B cell (primary cell): Measurements from ENCODE around the gene CENPM. TPM values are rescaled to one million over a fixed set of nuclear protein-coding genes. Genes with fewer than 3 reads are reported as not detected.
A peak's percentile ranks its signal among the peaks of the same experiment; 100 is the strongest.

Experiments used
- ATAC-seq: fragments of 200-7000 bp; cut with Tn5 transposase; one replicate; pipeline ENCODE4 v1.10.0; 2021; ENCODE audit warnings: low read depth, mild to moderate bottlenecking, moderate number of reproducible peaks, moderate library complexity
- CTCF ChIA-PET: fragments of 350-600 bp; sonication (Branson Sonifier 250); formaldehyde crosslinking; loops from one replicate; lab custom pipeline; 2021; ENCODE audit warnings: antibody characterized with exemption, inconsistent platforms; lab: Charles Lee
- POLR2A ChIA-PET: fragments of 350-600 bp; sonication (Branson Sonifier 250); formaldehyde crosslinking; loops from one replicate; lab custom pipeline; 2021; ENCODE audit warnings: antibody characterized with exemption; lab: Charles Lee
- DNase-seq: peaks from one replicate; pipeline ENCODE4 v3.0.0; 2013
- H2AFZ ChIP-seq: 2 replicates; pipeline ENCODE4 v1.6.1; 2012; ENCODE audit warnings: mild to moderate bottlenecking, low read depth, low read length; ENCODE audit not compliant: insufficient read depth, poor library complexity, severe bottlenecking
- H3K27ac ChIP-seq, 2 donors: 1 replicate in 1 of 2; 2 replicates in 1 of 2; pipeline ENCODE4 v1.5.1; 2012 to 2013; ENCODE audit warnings: low read length in 2 of 2, mild to moderate bottlenecking in 2 of 2, moderate library complexity in 1 of 2
- H3K27me3 ChIP-seq, 4 experiments: fragments of 200-600 bp in 1 of 4; sonication (generic) in 1 of 4; replicated peaks in 1 of 4; 1 replicate in 2 of 4; 2 replicates in 2 of 4; pipeline versions ENCODE4 v1.6.1 to v1.7.0; 2013 to 2016; ENCODE audit warnings: low read length in 3 of 4, mild to moderate bottlenecking in 2 of 4, mixed read lengths in 1 of 4, moderate library complexity in 1 of 4; ENCODE audit not compliant: insufficient read depth in 4 of 4, control insufficient read depth in 3 of 4; ENCODE audit errors: control extremely low read depth in 1 of 4
- H3K36me3 ChIP-seq, 2 experiments: replicated peaks in 1 of 2; 1 replicate in 1 of 2; 2 replicates in 1 of 2; pipeline versions ENCODE4 v1.6.1 to v1.7.1; 2013; ENCODE audit warnings: low read length in 1 of 2; ENCODE audit not compliant: insufficient read depth in 2 of 2, control insufficient read depth in 1 of 2; ENCODE audit errors: control extremely low read depth in 1 of 2, extremely low read depth in 1 of 2
- H3K4me1 ChIP-seq, 2 donors: fragments of 200-600 bp in 1 of 2; sonication (generic) in 1 of 2; 1 replicate in 1 of 2; 2 replicates in 1 of 2; pipeline versions ENCODE4 v1.5.1 to v1.6.1; 2013 to 2017; ENCODE audit warnings: low read length in 2 of 2; ENCODE audit not compliant: control insufficient read depth in 2 of 2, insufficient read depth in 2 of 2
- H3K4me2 ChIP-seq: replicated peaks from 2 replicates; pipeline ENCODE3; 2012; ENCODE audit warnings: mild to moderate bottlenecking, low read depth, low read length; ENCODE audit not compliant: poor library complexity, severe bottlenecking
- H3K4me3 ChIP-seq, 5 experiments: fragments of 200-600 bp in 1 of 5; sonication (generic) in 1 of 5; 1 replicate in 3 of 5; 2 replicates in 2 of 5; pipeline versions ENCODE4 v1.5.1 to v1.7.0; 2011 to 2016; ENCODE audit warnings: low read length in 4 of 5, mild to moderate bottlenecking in 4 of 5, low read depth in 2 of 5, control low read depth in 1 of 5, moderate library complexity in 1 of 5; ENCODE audit not compliant: insufficient read depth in 1 of 5; ENCODE audit errors: control extremely low read depth in 1 of 5, extremely low read depth in 1 of 5
- H3K79me2 ChIP-seq: fragments of 200-600 bp; sonication (generic); one replicate; pipeline ENCODE4 v1.6.0; 2016; ENCODE audit warnings: low read length; ENCODE audit not compliant: control insufficient read depth, insufficient read depth
- H3K9ac ChIP-seq: fragments of 200-600 bp; sonication (generic); 2 replicates; pipeline ENCODE4 v1.6.1; 2017; ENCODE audit warnings: mild to moderate bottlenecking, low read length, moderate library complexity
- H3K9me3 ChIP-seq, 3 donors: one replicate each; pipeline versions ENCODE4 v1.6.1 to v1.7.1; 2013; ENCODE audit warnings: low read length in 2 of 3; ENCODE audit not compliant: control insufficient read depth in 2 of 3, insufficient read depth in 1 of 3; ENCODE audit errors: control extremely low read depth in 1 of 3
- H4K20me1 ChIP-seq: 2 replicates; pipeline ENCODE4 v1.6.0; 2012; ENCODE audit warnings: mild to moderate bottlenecking, low read length; ENCODE audit not compliant: insufficient read depth, control insufficient read depth, poor library complexity, severe bottlenecking
- H3K27ac Mint-ChIP-seq: one replicate; pipeline ENCODE4 v1.8.0; 2021; ENCODE audit warnings: mixed read lengths
- H3K27me3 Mint-ChIP-seq: one replicate; pipeline ENCODE4 v1.8.0; 2021; ENCODE audit warnings: mixed read lengths
- H3K4me1 Mint-ChIP-seq: one replicate; pipeline ENCODE4 v1.8.0; 2021; ENCODE audit warnings: mixed read lengths
- H3K4me3 Mint-ChIP-seq: one replicate; pipeline ENCODE4 v1.8.0; 2021; ENCODE audit warnings: mixed read lengths
- H3K9me3 Mint-ChIP-seq: one replicate; pipeline ENCODE4 v1.8.0; 2022; ENCODE audit warnings: mixed read lengths; ENCODE audit not compliant: insufficient read depth
- EZH2 ChIP-seq: IDR thresholded peaks from 2 replicates; pipeline ENCODE4 v1.6.1; 2012; ENCODE audit warnings: borderline replicate concordance, low read depth, mild to moderate bottlenecking, moderate library complexity, low read length; ENCODE audit not compliant: insufficient read depth, poor library complexity, severe bottlenecking
- WGBS: methylation state at CpG from one replicate; pipeline ENCODE4 v1.1.5; 2013; ENCODE audit warnings: missing lambda C conversion rate; ENCODE audit not compliant: insufficient coverage; 5-methylcytosine and 5-hydroxymethylcytosine counted together
- intact Hi-C: fragments of 100-400 bp; cut with micrococcal nuclease; formaldehyde crosslinking; loops from one replicate; pipeline ENCODE4 v1.10.0; 2022
- polyA plus RNA-seq: library from polyadenylated mRNA; depleted of rRNA; stranded (reverse); fragments of >200 nt; gene quantifications from 2 replicates; pipeline ENCODE4 v1.2.3, GENCODE V29; 2012
- total RNA-seq, 2 donors: library from RNA; stranded (reverse); fragments of 120-200 nt in 1 of 2; gene quantifications; 1 replicate in 1 of 2; 2 replicates in 1 of 2; pipeline versions ENCODE4 v1.2.3 to v1.2.4, GENCODE V29; 2013 to 2022
- TF ChIP-seq, protein P1 (sequence below): fragments of 200-600 bp; IDR thresholded peaks from one replicate; pipeline ENCODE4 v1.8.0; 2022; ENCODE audit warnings: antibody characterized with exemption, mild to moderate bottlenecking

The CENPM gene
- total and polyA plus RNA-seq, 2 donors (not counting 1 experiment from before 2014, with no cell fraction given): 30.7 to 43.8 TPM

DNA sequence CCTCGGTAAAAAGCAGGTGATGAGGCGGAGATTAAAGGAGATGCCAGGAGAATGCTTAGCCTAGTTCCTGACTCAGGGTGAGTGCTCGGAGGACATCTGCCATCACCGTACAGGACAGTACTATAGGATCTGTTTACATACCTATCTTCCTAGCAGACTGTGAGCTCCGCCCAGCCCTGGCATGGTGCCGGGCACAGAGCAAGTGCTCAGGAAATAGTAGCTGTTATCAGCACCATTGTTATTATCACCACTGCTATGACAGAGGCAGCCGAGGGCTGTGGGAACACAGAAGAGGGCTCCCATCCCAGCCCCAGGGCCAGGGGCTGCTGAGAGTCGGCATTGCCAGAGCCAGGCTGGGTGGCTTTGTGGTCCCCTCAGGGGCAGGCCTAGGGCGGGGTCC, 21.6 kb upstream of the CENPM start:
- Histone ChIP-seq H2AFZ (no peak overlapping the region), H3K4me3 (no peak overlapping the region), H3K79me2 (no peaks in the 10 kb centered on the region), H3K4me1 (no peaks in the 10 kb centered on the region), H4K20me1 (no peaks in the 10 kb centered on the region), H3K9me3 (no peaks in the 10 kb centered on the region), H3K9ac (no peak overlapping the region), H3K27me3 (peaks cover 0 to 23% (median 7%) of the 10 kb centered on the region in 4 experiments), H3K36me3 (no peaks in the 10 kb centered on the region), H3K27ac (no peak overlapping the region), H3K4me2 (no peak overlapping the region)
- Mint-ChIP-seq H3K9me3 (no peaks in the 10 kb centered on the region), H3K27ac (no peak overlapping the region), H3K4me3 (no peak overlapping the region), H3K27me3 (peaks cover 14% of the 10 kb centered on the region), H3K4me1 (no peaks in the 10 kb centered on the region)
- DNase-seq (no peak), ATAC-seq (no peak)
- no peak for TF ChIP-seq EZH2
- TF ChIP-seq, protein P1, sequence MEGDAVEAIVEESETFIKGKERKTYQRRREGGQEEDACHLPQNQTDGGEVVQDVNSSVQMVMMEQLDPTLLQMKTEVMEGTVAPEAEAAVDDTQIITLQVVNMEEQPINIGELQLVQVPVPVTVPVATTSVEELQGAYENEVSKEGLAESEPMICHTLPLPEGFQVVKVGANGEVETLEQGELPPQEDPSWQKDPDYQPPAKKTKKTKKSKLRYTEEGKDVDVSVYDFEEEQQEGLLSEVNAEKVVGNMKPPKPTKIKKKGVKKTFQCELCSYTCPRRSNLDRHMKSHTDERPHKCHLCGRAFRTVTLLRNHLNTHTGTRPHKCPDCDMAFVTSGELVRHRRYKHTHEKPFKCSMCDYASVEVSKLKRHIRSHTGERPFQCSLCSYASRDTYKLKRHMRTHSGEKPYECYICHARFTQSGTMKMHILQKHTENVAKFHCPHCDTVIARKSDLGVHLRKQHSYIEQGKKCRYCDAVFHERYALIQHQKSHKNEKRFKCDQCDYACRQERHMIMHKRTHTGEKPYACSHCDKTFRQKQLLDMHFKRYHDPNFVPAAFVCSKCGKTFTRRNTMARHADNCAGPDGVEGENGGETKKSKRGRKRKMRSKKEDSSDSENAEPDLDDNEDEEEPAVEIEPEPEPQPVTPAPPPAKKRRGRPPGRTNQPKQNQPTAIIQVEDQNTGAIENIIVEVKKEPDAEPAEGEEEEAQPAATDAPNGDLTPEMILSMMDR: no peak
- ChIA-PET CTCF (interaction anchor here (0.6 to 5.7 kb wide), 11 partner anchors 12 to 505 kb away, joined by 3 to 45 read pairs (median 7); partner anchors contain the start of genes NDUFA6 and SMDT1), POLR2A (no interaction called here)
- intact Hi-C loops: no loop called here
- WGBS: 73% methylated on average over 9 of the region's 9 CpGs

GRCh38 chr22:41966607-41967240, 19.8 kb upstream of the CENPM start:
- no peaks in the 10 kb centered on the region for H3K4me1 Mint-ChIP-seq
- Histone ChIP-seq H3K36me3 (no peaks in the 10 kb centered on the region), H3K4me2 (no peak overlapping the region), H3K79me2 (no peaks in the 10 kb centered on the region), H3K4me3 (no peak overlapping the region), H3K4me1 (no peaks in the 10 kb centered on the region), H3K27me3 (peaks cover 0 to 10% (median 0%) of the 10 kb centered on the region in 4 experiments), H2AFZ (no peak overlapping the region), H3K9ac (no peak overlapping the region), H4K20me1 (no peaks in the 10 kb centered on the region), H3K9me3 (no peaks in the 10 kb centered on the region), H3K27ac (no peak overlapping the region)
- ChIA-PET CTCF (interaction anchor here (0.7 to 5.7 kb wide), 27 partner anchors 10 to 852 kb away, joined by 3 to 45 read pairs (median 5); partner anchors contain the start of genes NAGA, NDUFA6 and SMDT1), POLR2A (no interaction called here)
- TF ChIP-seq, protein P1: peak; percentile 51
- TF ChIP-seq EZH2: no peak
- intact Hi-C loops: loop anchor here (1.0 kb wide), 2 partner anchors 478 to 507 kb away; no protein-coding TSS in a partner anchor
- no peaks in the 10 kb centered on the region for H3K9me3 Mint-ChIP-seq
- WGBS: 44% methylated on average over 5 of the region's 8 CpGs
- ATAC-seq (peak; percentile 72), DNase-seq (peak; percentile 75)
- H3K4me3 Mint-ChIP-seq: no peak overlapping the region
- H3K27ac Mint-ChIP-seq: no peak overlapping the region
- H3K27me3 Mint-ChIP-seq: peaks cover 8% of the 10 kb centered on the region
